ENCODE measurements around the gene AMPD2.

The AMPD2 gene

DNA sequence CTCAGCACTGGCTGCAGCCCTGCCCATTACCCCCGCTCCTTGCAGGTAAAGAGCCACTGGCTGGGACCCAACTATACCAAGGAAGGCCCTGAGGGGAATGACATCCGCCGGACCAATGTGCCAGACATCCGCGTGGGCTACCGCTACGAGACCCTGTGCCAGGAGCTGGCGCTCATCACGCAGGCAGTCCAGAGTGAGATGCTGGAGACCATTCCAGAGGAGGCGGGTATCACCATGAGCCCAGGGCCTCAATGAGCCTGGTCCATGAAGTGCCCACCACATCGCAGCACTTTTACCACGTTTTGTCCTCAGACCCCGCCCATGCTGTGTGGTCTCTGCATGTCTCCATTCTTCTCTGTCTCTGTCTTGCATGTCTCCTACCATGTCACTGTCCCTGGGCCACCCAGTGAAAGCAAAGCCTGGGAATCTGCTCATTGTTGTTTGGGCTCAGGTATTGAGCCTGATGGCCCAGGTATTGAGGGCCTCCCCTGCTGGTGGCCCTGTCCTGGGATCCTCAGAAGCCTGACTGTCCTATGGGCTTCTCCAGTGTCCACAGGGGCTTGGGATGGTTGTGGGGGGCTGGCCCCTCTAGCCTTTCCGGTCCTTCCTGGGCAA is 11.4 kb downstream of the AMPD2 start:
- no peak for DNase-seq (ENCODE audit: low read depth)

- no peak for DNase-seq (ENCODE audit: low read depth)
Measured at GRCh38 chr1:109631513-109632505, 12.2 kb downstream of the AMPD2 start.

DNA sequence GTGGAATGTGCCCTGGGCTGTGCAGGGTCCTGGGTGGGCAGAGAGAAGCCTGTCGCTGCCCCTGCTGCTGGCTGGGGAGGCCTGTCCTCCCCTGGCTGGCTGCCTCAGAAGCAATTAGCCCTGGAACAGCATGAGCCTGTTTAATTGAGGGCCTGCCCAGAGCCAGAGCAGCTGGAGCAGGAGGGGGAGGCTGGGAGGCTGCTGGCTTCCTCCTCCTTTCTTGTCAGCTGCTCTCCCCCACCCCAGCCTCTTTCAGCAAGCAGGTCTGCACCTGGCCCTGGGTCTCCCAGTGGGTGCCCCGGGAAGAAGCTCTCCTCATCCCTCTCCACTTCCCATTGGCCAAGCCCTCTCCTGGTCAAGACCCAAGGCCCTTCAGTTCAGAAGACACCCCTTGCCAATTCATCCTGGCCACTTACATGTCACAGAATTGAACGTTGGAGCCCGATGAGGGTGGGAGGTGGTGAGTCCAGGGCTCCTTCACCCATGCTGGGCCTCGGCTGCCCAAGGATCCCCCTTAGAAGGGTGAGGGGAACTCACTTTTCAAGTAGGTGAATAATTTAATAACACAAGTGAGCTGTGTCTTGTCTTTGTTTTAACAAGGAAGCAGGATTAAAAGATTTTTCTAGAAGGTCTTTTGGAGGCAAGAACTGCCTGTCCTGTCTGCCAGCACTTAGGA is 13.2 kb downstream of the AMPD2 start:
- no peak for DNase-seq (ENCODE audit: low read depth)

DNA sequence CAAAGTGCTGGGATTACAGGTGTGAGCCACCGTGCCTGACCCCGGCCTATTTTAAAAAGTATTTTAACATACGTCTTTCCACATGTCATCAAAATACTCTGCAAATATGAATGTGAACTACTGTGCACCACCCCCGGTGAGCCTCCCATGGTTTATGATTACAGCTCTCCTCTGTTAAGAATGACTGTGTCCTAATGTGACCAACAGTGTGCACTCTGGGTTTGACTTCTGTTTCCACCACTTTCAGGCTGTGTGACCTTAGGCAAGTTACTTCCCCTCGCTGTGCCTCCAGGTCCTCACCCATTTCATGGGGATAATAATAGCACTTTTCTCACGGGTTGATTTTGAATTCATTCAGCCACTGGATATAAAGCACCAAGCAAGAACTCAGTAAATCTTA is 14.7 kb downstream of the AMPD2 start:
- DNase-seq (ENCODE audit: low read depth): no peak

- no peak for DNase-seq (ENCODE audit: low read depth)
Measured at GRCh38 chr1:109634771-109635750, 15.4 kb downstream of the AMPD2 start.

DNA sequence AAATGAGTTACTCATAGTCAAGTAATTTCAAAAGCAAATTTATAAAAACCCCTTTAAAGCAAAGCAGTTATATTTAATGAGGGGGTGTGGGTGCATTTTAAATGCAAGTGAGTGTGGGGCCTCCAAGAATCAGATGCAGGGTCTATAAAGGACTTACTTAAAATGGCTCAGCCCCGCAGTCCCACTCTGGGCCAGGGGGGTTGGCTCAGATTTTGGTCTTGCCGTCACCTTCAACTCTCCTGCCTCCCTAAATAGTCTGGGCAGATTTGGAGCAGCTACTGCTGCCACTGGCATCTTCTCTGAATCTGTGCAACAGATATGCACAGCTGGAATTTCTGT is 16.2 kb downstream of the AMPD2 start:
- DNase-seq (ENCODE audit: low read depth): no peak

DNA sequence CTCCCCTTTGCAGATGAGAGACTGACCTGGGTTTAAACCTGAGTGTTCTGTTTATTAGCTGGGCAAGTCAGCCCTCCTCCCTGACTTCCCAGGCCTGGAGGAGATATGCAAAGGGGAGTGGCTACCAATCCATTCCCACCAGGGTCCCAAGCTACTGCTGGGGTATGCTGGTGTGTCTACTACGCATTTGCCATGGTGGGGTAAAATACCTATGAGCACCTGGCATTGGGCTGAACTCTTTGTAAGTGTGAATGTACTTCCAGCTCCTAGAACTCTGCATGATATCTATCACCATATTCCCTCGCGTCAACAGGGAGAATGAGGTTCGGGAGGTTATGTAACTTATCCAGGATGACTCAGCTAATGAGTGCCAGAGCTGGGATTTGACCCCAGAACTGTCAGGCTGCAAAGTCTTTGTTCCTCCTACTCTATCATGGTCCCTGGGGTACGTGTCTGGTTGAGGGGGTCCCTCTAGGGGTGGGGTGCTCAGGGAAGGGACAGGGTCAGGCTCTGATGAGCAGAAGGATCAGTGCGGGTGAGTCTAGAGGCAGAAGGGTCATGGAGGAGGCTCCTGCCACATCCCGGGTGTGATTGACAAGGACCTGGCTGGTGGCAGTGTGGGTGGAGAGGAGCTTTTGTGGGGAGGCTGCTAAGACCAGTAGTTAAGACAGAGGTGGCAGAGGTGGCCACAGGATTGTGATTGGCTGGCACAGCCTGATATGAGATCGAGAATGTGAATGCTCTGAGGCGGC is 16.7 kb downstream of the AMPD2 start:
- DNase-seq (ENCODE audit: low read depth): no peak

GRCh38 chr1:109637446-109637845 is 17.8 kb downstream of the AMPD2 start:
- DNase-seq (ENCODE audit: low read depth): no peak

- DNase-seq (ENCODE audit: low read depth): no peak
Measured at GRCh38 chr1:109639063-109639840, 19.6 kb downstream of the AMPD2 start.

DNA sequence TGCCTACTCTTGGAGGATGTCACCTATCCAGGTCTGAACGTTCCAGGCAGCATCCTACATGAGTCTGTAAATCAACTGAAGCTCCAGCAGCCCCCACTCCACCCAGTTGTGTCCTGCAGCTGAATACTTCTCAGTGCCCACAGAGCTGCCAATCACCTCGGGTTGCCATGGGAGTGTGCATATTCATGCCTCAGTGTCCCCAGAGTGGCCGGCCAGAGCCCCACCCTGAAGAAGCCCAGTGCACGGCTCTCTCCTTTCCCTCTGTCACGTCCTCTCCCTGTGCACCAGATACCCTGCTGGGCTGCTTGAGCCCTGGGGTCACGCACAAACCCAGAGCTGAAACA is 20.2 kb downstream of the AMPD2 start:
- DNase-seq (ENCODE audit: low read depth): no peak

DNA sequence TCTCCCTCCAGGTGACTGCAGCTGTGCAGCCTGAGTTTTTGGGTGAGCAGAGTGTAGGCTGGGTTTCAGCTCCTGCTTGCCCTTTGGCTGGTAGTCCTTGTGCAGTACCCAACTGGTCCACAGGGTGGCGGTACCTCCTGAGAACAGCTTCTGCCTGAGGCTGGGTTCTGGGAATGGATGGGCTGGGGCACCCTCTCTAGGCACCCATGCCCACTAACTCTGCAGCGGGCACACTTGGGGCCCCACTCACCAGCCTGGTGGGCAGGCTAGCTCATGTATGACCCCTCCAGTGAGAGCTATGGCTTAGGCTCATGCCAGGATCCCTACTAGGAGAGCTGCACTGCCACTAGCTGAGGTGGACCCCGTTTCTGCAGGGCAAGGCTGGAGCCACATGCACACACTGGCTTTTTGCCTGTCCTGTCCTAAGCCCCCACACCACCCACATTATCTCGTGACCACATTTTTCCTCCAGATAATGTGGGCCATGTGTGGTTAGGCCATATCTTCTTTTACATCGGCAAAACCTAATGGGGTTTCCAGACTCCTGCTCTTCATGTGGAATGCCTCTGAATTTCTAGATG is 20.7 kb downstream of the AMPD2 start:
- no peak for DNase-seq (ENCODE audit: low read depth)

- no peak for DNase-seq (ENCODE audit: low read depth)
Measured at GRCh38 chr1:109641078-109641740, 21.6 kb downstream of the AMPD2 start.

GRCh38 chr1:109641861-109642260 is 22.2 kb downstream of the AMPD2 start:
- no peak for DNase-seq (ENCODE audit: low read depth)

GRCh38 chr1:109642626-109643025 is 23.0 kb downstream of the AMPD2 start:
- no peak for DNase-seq (ENCODE audit: low read depth)

DNA sequence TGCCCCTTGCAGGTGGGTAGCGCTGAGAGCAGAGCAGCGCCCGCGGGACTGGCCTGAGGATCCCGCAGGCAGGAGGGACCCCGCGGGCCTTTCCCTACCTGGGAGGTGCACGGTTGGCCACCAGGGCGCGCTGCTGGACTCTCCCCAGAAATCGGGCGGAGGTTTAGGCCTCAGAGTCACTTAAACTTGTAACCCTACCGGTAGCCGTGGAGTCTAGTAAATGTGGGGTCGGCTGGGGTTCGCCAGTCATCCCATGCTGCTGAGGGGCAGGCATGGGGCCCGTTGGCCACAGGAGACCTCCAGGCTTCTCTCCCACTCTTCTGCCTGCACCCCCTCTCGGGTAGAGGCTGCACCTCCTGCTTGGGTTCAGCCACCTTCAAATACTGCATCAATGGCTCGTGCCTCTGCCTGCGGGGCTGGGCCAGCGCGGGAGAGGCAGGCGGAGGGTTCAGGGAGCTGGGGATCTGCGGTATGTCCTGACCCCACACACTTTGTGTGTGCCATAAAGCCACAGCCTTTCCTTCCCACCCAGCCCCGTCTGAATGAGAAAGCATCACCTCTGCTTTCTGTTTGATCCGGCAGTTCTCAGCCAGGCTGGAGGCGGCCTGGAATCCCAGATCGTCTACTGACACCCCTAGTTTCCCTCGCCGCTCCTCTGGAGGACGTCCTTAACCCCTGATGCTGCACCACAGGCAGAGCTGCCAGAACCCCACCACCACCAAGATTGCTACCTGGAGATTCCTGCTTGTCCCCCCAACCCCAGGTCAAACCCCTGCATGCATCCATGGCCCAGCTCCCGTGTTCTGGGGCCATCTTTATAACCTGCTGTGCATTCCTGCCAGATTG is 24.0 kb downstream of the AMPD2 start:
- DNase-seq (ENCODE audit: low read depth): no peak

DNA sequence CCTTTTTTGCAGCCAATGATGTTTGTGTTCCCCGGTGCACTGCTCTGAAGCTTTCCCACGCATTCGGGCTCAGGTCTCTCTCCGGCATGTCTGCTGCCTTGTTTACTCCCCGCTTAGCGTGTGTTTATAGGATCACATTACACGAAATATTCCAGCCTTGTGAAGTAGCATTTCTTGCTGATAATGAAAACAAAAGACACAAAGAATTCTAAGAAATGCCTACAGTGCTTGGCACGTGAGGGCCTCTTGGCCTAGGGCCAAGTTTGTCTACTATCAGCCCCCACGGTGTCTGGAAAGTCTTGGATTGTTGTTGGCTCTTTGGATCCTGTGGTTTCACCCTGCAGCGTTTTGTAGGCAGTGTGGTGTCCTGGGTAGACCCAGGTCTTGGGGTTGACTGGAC is 25.0 kb downstream of the AMPD2 start:
- no peak for DNase-seq (ENCODE audit: low read depth)

- no peak for DNase-seq (ENCODE audit: low read depth)
Measured at GRCh38 chr1:109649491-109649914, 29.9 kb downstream of the AMPD2 start.

DNA sequence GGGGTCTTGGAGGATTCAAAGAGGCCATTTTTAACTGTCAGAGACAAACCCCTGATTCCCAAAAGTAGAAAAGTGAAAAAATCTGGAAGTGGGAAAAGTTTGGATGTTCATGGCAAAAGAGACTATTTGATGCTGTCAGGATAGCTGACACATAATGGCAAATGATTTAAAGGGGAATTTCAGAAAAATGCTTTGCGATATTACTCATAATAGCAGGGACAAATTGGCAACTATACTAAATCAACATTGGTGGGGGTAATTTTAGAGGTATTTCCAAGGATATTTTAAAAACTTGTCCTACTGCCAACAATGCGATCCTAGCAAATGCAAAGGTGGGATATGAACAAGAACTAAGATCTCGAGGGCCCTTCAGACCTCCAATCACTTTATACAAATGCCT is 31.0 kb downstream of the AMPD2 start:
- DNase-seq (ENCODE audit: low read depth): peak; percentile 46
